ENCODE results near the gene COQ10A.

COQ10A gene

DNA sequence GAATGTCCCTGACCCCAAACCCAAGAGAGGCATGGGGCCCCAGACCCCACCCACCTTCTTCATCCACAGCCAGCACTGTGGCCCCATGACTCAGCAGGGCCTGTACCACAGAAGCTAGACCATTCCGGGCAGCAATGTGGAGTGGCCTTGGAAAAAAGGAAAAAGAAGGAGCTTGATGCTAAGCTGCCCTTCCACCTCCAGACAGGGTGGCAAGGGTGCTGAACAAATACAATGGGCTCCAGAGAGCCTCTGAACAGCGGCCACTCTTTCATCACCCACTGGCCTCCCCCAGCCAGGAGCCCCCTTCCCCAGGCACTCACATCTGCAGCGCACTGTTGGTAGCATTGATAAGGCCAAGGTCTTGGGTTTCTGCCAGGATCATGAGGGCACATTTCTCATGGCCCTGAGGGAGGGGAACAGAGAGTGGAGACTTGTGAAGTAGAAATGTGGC lies 23.0 kb upstream of the COQ10A start:
- TF ChIP-seq, protein P1, sequence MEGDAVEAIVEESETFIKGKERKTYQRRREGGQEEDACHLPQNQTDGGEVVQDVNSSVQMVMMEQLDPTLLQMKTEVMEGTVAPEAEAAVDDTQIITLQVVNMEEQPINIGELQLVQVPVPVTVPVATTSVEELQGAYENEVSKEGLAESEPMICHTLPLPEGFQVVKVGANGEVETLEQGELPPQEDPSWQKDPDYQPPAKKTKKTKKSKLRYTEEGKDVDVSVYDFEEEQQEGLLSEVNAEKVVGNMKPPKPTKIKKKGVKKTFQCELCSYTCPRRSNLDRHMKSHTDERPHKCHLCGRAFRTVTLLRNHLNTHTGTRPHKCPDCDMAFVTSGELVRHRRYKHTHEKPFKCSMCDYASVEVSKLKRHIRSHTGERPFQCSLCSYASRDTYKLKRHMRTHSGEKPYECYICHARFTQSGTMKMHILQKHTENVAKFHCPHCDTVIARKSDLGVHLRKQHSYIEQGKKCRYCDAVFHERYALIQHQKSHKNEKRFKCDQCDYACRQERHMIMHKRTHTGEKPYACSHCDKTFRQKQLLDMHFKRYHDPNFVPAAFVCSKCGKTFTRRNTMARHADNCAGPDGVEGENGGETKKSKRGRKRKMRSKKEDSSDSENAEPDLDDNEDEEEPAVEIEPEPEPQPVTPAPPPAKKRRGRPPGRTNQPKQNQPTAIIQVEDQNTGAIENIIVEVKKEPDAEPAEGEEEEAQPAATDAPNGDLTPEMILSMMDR (IDR thresholded peaks at IDR 0.05; ENCODE audit: insufficient read depth, missing control alignments) = no peak
- DNase-seq (ENCODE audit: insufficient read length, low spot score) = no peak
- no peak for FAIRE-seq

- no peak for FAIRE-seq
- TF ChIP-seq, protein P1 (IDR thresholded peaks at IDR 0.05; ENCODE audit: insufficient read depth, missing control alignments) = no peak
Measured at GRCh38 chr12:56244494-56244893, 22.2 kb upstream of the COQ10A start.

DNA sequence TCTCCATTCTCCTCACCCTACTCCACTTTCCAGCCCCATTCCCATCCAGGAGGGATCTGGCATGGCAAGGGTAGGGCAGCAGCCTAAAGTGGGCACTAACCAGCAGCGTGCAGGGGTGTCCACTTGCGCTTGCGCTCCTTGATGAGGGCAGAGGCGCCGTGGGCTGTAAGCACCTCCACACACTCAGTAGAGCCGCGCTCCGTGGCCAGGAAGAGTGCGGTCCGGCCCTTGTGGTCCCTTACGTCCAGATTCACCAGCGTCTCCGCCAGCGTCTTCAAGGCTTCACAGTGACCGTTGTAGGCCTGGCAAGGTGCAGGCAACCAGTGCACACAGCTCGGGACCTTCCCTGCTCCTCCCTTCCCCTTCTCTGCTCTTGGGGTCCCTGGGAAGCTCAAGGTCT lies 18.8 kb upstream of the COQ10A start:
- DNase-seq (ENCODE audit: insufficient read length, low spot score) = no peak
- TF ChIP-seq, protein P1 (IDR thresholded peaks at IDR 0.05; ENCODE audit: insufficient read depth, missing control alignments) = no peak
- FAIRE-seq = no peak

More at GRCh38 chr12:56244494-56244893, 22.2 kb upstream of the COQ10A start:
- no peak for DNase-seq (ENCODE audit: insufficient read length, low spot score)

- FAIRE-seq (no peak), DNase-seq (ENCODE audit: insufficient read length, low spot score) (no peak)
- TF ChIP-seq, protein P1 (IDR thresholded peaks at IDR 0.05; ENCODE audit: insufficient read depth, missing control alignments) = no peak
Measured at GRCh38 chr12:56248711-56249110, 18.0 kb upstream of the COQ10A start.

DNA sequence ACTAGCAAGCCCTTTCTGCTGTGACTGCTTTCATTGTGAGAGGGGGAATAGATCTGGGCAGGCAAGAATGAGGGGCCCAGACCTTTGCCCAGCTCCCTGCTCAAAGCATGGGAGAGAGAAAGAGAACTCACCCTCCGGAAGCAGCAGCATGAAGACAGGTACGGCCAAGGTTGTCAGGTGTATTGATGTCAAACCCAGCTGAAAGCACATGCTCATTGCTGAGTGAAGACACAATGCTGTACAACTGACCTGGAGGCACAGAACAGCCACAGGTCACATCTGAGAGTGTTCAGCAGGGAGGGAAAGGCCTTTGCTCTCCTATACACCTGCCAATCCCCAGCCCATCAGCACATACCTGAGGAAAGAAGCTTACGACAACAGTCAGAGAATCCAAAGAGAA lies 14.1 kb upstream of the COQ10A start:
- DNase-seq (ENCODE audit: insufficient read length, low spot score) (no peak), FAIRE-seq (no peak)
- TF ChIP-seq, protein P1 (IDR thresholded peaks at IDR 0.05; ENCODE audit: insufficient read depth, missing control alignments) = no peak

- FAIRE-seq = no peak
- no peak for DNase-seq (ENCODE audit: insufficient read length, low spot score)
- TF ChIP-seq, protein P1 (IDR thresholded peaks at IDR 0.05; ENCODE audit: insufficient read depth, missing control alignments) = no peak
Measured at GRCh38 chr12:56253091-56253490, 13.7 kb upstream of the COQ10A start.

DNA sequence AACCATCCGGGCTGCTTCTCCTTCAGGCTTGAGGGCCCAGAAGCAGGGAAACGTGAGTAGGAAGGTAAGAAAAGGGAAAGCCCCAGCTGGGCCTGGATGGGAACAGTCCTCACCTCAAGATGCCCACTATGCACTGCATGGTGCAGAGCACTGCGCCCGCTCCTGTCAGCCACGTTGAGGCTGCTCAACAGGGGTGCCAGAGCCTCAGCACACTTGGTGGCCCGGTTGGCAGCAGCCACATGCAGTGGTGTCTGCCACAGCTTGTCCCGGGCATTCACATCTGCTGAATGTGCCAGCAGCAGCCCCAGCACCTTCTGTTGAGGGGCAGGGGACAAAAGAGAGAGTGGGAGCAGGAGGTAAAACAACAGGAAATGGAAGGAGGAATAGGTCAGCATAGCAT lies 11.1 kb upstream of the COQ10A start:
- DNase-seq (ENCODE audit: insufficient read length, low spot score) = no peak
- FAIRE-seq = no peak
- TF ChIP-seq, protein P1 (IDR thresholded peaks at IDR 0.05; ENCODE audit: insufficient read depth, missing control alignments) = no peak
